ENCODE measurements around the gene ARL16. TPM values are rescaled to one million over a fixed set of nuclear protein-coding genes. Genes with fewer than 3 reads are reported as not detected.

Gene ARL16
- total and polyA plus RNA-seq, 10 donors, result 22.5 to 93.5 (median 31.9) TPM

GRCh38 chr17:81640011-81640410 is 43.6 kb downstream of the ARL16 start:
- WGBS, 5 donors, result 93 to 96% (median 93%) methylated on average over 9 of the region's 9 CpGs
- Histone ChIP-seq H3K36me3 (no peaks in the 10 kb centered on the region), H3K27me3 (replicated peaks in 1 of 7) (no peaks in the 10 kb centered on the region), H3K27ac (no peak overlapping the region), H3K9me3 (no peaks in the 10 kb centered on the region), H3K4me3 (no peak overlapping the region), H3K4me1 (peaks cover 12 to 24% (median 22%) of the 10 kb centered on the region in 6 donors)
- no peak for TF ChIP-seq POLR2A (IDR thresholded peaks at IDR 0.05)
- DNase-seq, result no peak
- intact Hi-C loops (cut with DNase I; ENCODE audit: low total_unique reads), result no loop called here

- TF ChIP-seq CTCF (IDR thresholded peaks at IDR 0.05 in 8 of 11, conservative IDR thresholded peaks at IDR 0.05 in 3 of 11) (no peak), POLR2A (IDR thresholded peaks at IDR 0.05) (no peak), POLR2AphosphoS5 (IDR thresholded peaks at IDR 0.05) (no peak)
- Histone ChIP-seq H3K4me3 (no peak overlapping the region), H3K4me1 (peaks cover 16 to 38% (median 35%) of the 10 kb centered on the region in 6 donors), H3K9me3 (no peaks in the 10 kb centered on the region), H3K27me3 (replicated peaks in 1 of 7) (no peaks in the 10 kb centered on the region), H3K27ac (no peak overlapping the region), H3K36me3 (peaks cover 0 to 3% (median 0%) of the 10 kb centered on the region in 6 donors)
- intact Hi-C loops (cut with DNase I; ENCODE audit: low total_unique reads), result no loop called here
- WGBS, 5 donors, result 82 to 93% (median 88%) methylated on average over 4 of the region's 4 CpGs
- DNase-seq, result no peak
Observed at GRCh38 chr17:81638683-81639082, 44.9 kb downstream of the ARL16 start.

- intact Hi-C loops (cut with DNase I; ENCODE audit: low total_unique reads), result no loop called here
- peak within 1 kb of the TSS; percentile 71 to 96 (median 90) for H3K27ac ChIP-seq
- TF ChIP-seq POLR2AphosphoS5 (IDR thresholded peaks at IDR 0.05) (peak; percentile 93 to 95 (median 94)), POLR2A (IDR thresholded peaks at IDR 0.05) (peak in 2 of 3 donors; percentile 39 to 60), CTCF (IDR thresholded peaks at IDR 0.05 in 8 of 11, conservative IDR thresholded peaks at IDR 0.05 in 3 of 11) (no peak)
- H3K4me3 ChIP-seq, result peak within 1 kb of the TSS; percentile 78 to 97 (median 87)
- DNase-seq, result peak; percentile 95
- H3K27me3 ChIP-seq (replicated peaks in 1 of 7), result no peaks in the 10 kb centered on the region
- WGBS, 5 donors, result 0 to 1% (median 0%) methylated on average over 37 to 77 of the region's 77 CpGs
- no peaks in the 10 kb centered on the region for H3K9me3 ChIP-seq
- H3K36me3 ChIP-seq, result peaks cover 0 to 14% (median 0%) of the 10 kb centered on the region in 6 donors
- H3K4me1 ChIP-seq, result peaks cover 16 to 57% (median 44%) of the 10 kb centered on the region in 6 donors
Observed at GRCh38 chr17:81636505-81637288, 46.9 kb downstream of the ARL16 start, which contains the start of the genes NPLOC4 and TSPAN10. Gene NPLOC4 (minus strand): TSS chr17:81637112. CDS start chr17:81636930, 182 bp downstream. Gene TSPAN10 (plus strand): TSS chr17:81637196. CDS start chr17:81642413, 5,217 bp downstream.

- H3K9me3 ChIP-seq, result no peaks in the 10 kb centered on the region
- H3K4me3 ChIP-seq, result peak overlapping the region; percentile 78 to 97 (median 87)
- intact Hi-C loops (cut with DNase I; ENCODE audit: low total_unique reads), result no loop called here
- peaks cover 16 to 64% (median 46%) of the 10 kb centered on the region in 6 donors for H3K4me1 ChIP-seq
- no peaks in the 10 kb centered on the region for H3K27me3 ChIP-seq (replicated peaks in 1 of 7)
- no peak for DNase-seq
- H3K36me3 ChIP-seq, result peaks cover 0 to 18% (median 0%) of the 10 kb centered on the region in 6 donors
- TF ChIP-seq CTCF (IDR thresholded peaks at IDR 0.05 in 8 of 11, conservative IDR thresholded peaks at IDR 0.05 in 3 of 11), result no peak
- no peak for TF ChIP-seq POLR2A (IDR thresholded peaks at IDR 0.05)
- TF ChIP-seq POLR2AphosphoS5 (IDR thresholded peaks at IDR 0.05), result no peak
- peak overlapping the region; percentile 71 to 96 (median 90) for H3K27ac ChIP-seq
- WGBS, 5 donors, result 35 to 46% (median 45%) methylated on average over 18 of the region's 18 CpGs
Observed at GRCh38 chr17:81635973-81636504, 47.6 kb downstream of the ARL16 start.

Data from spleen (tissue), 11 donors.